T follicular helper cell (primary cell): ENCODE data around the gene RNPEPL1.
"Not testable (repeated sequence)": the region's sequence is repeated elsewhere in the genome, so short reads cannot be mapped to it uniquely, and the experiment has no call there.

Experiments
- DNase-seq: peaks from one replicate; pipeline ENCODE4 v3.0.0-alpha.2; 2020; ENCODE audit warnings: low read depth

The RNPEPL1 gene

DNA sequence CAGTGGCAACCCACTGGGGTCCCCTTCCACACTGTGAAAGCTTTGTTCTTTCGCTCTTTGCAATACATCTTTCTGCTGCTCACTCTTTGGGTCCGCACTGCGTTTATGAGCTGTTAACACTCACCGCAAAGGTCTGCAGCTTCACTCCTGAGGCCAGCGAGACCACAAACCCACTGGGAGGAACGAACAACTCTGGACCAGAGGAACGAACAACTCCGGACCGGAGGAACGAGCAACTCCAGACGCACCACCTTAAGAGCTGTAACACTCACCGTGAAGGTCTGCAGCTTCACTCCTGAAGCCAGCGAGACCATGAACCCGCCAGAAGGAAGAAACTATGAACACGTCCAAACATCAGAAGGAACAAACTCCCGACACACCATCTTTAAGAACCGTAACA lies 29.2 kb upstream of the RNPEPL1 start:
- not testable (repeated sequence) for DNase-seq

DNA sequence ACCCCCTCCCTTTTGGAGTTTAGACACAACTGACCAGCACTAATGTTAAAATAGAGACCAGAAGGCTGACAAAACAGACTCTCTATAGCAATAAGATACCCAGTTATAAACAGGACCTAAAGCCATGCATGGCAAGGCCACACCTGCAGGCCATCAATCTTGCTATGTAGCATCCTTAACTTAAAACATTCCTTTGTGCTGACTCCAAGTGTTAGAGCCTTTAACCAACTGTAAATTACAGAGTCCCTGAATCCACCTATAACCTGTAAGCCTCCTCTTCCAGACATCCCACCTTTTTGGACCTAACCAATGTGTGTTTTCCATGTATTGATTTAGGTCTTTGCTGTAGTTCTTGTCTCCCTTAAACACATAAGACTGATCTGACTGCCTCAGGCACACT lies 28.4 kb upstream of the RNPEPL1 start:
- DNase-seq, result no peak

DNA sequence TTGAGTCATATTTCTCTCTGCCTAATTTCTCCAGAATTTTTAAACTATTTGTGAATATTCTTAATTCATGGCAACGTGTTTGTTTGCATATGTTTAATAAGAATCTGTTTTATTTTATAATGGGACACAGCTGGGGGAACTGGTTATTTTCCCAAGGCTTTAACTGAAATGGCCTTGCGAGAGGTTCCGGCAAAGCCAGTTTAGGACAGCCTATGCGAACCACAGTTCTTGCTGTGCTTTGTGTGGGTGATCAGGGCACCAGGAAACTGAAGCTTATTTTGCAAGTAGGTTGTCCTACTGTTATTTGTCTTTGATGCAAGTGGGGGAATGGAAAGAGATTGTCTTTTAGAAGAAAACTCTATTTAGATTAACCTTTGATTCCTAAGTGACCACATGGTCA lies 17.0 kb upstream of the RNPEPL1 start:
- DNase-seq, result no peak

DNA sequence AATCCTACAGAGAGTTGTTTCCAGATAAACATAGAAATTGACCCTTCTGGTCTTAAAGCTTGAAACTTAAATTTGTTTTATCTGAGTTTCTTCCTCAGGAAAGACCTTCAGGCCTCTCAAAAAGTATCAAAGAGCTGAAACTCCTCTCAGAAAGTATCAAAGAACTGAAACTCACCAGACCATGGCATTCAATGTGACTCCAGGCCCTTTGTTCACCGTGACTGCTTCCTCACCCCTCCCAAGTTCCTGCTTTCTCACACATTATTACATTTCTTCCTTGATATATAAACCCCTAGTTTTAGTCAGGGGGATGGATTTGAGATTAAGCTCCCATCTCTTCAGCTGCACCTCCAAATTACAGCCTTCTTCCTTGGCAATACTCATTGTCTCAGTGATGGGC lies 16.5 kb upstream of the RNPEPL1 start:
- no peak for DNase-seq

DNA sequence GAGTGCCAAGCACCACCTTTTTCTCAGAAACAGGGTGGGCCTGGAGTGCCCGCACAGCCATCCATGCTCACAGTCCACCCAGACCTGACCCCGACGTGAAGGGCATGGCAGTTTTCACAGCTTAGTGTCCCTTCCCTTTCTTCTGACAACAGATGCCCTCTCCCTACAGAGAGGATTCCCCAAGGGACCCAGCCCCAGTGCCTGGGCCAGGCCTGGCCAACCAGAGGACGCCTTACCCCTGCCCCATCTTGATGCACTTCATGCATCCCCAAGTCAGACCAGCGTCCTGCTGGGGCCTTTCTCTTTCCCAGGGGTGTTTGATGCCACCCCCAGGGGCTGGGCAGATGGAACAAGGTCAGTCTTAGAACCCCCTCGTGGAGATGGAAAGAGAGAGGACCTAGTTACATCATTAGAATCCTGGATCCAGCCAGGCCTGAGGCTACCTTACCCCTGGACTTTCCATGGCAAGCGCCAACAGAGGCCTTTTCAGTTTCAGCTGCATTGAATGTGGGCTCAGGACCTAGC lies 14.3 kb upstream of the RNPEPL1 start:
- no peak for DNase-seq

DNA sequence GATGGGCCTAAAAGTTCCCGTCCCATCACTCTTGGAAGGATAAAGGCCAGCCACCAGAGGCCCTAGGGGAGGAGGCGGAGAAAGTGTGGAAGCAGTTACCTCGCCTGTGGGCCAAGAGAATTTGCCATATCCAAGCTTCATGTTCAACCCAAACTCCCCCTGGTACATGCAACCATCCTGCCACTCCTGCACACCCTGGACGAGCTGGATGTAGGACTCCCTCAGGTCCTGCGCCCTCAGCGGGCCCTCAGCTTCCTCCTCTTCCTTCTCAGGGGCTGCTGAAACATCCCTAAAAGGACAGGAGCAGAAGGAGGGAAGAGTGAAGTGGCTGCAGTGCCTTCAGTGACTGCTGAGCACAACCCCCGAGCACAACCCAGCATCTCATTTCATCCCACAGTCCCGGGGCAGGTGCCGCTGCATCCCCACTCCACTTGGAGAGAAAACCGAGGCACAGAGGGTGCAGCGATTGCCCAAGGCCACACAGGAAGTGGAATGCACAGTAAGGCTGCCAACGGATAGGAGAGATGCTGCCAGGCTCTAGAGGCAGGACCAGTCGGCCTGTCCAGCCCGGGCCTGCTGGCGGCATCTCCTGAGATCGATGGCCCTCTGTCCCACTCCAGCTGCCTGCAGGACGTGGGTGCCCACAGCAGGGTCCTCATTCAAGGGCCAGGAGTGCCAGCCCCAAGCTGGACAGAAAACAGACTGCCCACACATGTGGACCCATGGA lies 13.4 kb upstream of the RNPEPL1 start:
- DNase-seq, result no peak

DNA sequence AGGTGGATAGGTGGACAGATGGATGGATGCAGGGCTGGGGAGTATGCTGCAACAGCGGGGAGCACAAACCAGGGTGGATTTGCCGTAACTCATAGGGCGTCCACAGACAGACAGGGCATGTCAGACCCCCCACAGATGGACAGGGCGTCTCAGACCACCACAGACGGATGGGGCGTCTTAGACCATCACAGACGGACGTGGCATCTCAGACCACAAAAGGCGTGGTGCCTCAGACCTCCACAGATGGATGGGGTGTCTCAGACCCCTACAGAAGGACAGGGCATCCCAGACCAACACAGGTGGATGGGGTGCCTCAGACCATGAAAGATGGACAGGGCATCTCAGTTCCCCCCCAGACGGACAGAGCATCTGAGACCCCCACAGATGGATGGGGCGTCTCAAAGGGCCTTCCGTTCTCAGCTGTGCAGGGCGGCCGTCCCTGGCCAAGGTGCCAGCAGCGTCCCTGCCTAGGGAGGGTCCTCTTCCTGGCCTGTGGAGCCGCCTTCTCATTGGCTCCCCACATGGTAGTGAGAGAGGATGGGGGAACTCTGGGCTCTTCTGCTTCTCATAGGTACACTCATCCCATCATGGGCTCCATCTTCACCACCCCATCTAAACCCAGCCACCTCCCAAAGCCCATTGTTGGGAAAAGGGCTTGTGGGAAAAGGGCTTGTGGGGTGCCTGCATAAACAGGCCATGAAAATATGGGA lies 12.6 kb upstream of the RNPEPL1 start:
- no peak for DNase-seq

DNA sequence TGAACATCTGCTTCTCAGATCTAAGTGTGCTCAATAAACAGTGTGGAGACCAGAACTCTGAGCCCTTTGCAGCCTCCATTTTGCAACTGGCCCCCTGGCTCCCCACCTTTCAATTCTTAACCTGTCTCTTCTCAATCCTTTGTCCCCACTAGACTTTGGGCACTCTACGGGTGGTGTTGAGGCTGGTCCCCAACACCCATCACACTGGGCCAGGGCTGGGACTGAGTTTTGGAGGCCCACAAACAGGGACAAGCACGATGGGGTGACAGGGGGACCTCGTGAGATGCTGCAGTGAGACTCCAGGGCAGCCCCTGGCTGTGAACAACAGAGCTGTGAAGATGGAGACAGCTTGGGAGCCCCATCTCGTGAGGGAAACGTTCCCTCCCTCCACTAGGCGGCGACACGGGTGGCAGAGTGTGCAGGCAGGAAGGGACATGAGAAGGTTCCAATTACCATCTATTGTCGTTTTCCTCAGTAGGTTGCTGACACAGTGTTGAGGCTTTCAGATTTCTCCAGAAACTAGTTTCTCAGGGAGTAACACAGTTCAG lies 11.7 kb upstream of the RNPEPL1 start:
- DNase-seq, result peak; percentile 58

DNA sequence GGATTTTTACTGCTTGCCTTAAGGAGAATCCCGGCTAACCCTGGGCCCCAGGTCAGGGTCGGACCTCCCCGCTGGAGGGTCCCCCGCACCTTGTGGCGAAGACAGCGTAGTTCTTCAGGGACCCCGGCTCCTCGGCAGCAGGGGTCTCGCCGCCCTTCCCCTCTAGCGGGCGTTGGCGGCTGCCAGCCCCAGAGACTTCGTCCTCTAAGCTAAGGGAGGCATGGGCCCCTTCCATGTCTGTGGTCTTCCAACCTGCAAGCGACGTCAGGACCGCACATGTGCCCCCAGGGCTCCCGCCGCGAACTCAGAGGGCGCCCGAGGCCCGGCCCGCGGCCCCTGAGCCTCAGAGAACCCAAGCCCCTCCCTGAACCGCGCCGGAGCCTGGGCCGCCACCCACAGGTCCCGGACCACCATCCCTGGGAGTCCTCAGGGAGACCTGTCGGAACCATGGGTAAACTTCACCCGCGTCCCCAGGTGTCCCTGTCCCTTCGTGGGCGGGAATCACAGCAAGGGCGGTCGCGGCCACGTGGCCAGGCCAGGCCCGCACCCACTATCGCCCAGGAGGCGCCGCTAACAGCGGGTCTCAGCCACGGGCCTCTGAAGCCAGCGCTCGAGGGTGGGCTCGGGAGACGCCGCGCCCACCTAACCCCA lies 11.1 kb upstream of the RNPEPL1 start:
- DNase-seq, result no peak

DNA sequence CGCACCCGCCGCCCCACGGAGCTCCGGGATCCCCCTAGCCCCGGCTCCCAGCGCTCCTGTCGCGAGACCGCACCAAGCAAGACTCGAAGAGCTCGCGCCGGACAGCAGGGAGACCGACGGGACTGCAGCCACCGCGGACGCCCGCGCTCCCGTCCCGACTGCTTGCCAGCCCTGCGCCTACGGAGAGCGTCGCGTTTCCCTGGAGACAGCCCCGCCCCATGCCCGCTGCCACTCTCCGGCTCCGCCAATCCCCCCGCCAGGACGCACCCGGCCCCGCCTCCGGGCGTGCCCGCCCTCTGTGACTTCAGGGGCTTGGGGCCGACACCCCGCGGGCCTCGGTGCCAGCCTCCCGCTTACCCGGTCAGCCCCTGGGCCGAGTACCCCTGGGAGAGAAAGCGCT lies 10.5 kb upstream of the RNPEPL1 start, which contains the start of gene ANKMY1:
Gene ANKMY1 (minus strand): TSS at position 181 of the 400 bp plus-strand sequence. CDS start 653 bp downstream, outside the sequence.
- peak; percentile 48 for DNase-seq

DNA sequence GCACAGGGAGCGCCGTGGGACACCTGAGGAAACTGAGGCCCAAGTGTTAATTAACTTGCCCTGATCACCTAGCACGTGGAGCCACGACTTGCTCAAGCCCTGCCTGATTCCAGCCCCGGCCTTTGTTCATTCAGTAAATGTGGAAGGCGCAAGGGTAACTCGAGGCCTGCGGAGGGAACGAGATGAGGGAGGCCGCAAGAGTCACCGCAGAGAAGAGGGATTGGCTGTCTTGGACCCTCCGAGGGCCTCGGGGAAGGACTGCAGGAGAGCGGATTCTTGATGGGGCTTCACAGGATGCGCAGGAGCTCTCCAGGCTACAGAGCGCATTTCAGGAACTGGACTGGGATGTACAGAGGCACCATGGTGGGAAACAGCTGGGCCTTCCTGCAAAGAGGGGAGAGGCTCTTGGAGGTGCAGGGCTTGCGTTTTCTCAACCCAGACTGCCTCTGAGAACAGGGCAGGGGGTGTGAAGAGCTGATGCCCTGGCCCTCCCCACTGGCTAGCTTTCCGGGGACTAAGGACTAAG lies 10.0 kb upstream of the RNPEPL1 start:
- no peak for DNase-seq

DNA sequence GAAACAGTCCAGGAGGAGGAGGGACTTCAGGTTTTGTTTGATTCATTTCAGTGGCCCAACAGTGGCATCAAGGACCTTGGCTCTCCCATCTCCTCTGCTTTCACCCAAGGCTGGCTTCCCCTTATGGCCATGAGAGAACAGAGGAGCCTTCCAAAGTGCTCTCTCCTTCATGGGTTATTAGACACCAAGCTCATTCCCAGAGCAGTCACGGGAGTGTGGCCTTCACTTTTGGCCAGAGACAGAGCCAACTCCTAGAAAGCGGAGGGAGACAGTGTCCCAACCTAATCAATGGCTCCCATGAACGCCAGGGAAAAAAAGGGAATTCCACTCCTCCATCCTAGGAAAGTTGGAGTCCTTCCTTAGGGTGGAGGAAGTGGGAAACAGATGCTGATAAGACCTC lies 9.0 kb upstream of the RNPEPL1 start:
- no peak for DNase-seq

DNA sequence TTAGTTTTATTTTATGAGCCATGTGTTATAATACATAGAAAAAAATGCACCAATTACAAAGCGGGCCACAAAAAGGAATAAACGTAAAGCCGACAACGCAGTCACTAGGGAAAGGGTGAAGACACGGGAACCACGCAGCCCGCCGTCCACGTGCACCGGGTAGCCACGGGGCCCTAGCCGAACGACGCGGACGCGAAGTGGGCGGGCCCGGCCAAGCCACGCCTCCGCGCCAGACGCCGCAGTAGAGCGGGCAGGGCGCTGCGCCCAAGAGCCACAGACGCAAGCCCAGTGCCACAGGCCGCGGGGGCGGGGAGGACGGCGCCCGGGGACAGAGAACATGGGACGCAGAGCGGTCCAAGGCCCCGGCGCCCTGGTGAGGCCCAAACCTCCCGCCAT lies 8.2 kb upstream of the RNPEPL1 start, which contains the start of gene DUSP28:
Gene DUSP28 (plus strand): TSS at position 274 of the 396 bp plus-strand sequence. CDS start 328 bp downstream, outside the sequence.
- peak; percentile 79 for DNase-seq

DNA sequence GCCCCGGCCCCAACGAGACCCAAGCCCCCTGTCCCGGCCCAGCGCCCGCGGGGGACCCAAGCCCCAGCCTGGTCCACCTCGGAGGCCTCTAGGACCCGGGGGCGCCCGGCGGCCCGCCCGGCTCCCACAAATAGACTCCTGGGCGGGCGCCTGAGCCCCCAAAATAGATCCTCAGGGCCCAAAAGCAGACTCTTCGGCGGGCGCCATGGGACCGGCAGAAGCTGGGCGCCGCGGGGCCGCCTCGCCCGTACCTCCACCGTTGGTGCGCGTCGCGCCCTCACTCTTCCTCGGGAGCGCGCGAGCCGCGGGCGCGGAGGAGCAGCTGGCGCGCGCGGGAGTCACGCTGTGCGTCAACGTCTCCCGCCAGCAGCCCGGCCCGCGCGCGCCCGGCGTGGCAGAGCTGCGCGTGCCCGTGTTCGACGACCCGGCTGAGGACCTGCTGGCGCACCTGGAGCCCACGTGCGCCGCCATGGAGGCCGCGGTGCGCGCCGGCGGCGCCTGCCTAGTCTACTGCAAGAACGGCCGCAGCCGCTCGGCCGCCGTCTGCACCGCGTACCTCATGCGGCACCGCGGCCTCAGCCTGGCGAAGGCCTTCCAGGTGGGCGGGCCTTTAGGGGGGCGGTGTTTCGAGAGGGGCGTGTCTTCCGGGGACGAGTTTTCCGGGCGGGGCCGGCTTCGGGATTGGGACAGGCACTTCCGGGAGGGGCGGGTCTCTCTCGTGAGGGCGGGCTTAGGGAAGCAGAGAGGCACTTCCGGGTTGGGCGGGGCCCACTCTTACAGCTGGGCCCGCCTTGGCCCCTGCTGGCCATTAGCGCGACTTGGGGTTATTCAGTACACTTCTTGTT lies 7.6 kb upstream of the RNPEPL1 start:
- DNase-seq, result peak; percentile 99

DNA sequence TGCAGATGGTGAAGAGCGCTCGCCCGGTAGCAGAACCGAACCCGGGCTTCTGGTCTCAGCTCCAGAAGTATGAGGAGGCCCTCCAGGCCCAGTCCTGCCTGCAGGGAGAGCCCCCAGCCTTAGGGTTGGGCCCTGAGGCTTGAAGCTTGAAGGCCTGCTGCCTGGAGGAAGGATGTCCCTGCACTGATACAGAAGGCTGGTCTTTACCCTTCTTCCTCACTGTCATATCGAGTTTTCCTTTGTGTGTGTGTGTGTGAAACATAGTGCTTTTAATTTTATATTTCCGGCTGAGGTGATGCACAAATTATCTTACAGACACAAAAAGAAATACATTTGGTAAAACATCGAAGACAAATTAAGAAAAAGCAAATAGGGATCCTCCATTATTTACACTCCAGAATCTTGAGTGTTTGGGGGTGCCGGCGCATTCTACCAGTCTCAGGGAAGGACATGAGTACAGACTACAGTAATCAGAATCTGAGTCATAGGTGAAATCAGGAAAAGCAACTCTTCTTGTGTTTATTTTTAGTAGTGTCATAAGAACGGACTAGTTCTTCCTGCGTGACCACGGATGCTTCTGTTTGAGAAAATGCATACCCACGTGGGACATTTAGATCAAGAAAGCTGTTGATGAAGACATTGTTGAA lies 6.8 kb upstream of the RNPEPL1 start:
- DNase-seq, result no peak

DNA sequence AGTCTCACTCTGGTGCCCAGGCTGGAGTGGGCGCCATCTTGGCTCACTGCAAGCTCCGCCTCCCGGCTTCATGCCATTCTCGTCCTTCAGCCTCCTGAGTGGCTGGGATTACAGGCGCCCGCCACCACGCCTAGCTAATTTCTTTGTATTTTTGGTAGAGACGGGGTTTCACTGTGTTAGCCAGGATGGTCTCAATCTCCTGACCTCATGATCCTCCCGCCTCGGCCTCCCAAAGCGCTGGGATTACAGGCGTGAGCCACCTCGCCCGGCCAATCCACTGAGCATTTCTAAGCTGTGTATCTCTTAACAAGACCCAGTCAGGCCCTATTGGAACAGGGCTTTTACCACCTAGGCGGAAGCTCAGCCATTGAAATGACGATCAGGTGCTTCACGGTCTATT lies 5.1 kb upstream of the RNPEPL1 start:
- not testable (repeated sequence) for DNase-seq

DNA sequence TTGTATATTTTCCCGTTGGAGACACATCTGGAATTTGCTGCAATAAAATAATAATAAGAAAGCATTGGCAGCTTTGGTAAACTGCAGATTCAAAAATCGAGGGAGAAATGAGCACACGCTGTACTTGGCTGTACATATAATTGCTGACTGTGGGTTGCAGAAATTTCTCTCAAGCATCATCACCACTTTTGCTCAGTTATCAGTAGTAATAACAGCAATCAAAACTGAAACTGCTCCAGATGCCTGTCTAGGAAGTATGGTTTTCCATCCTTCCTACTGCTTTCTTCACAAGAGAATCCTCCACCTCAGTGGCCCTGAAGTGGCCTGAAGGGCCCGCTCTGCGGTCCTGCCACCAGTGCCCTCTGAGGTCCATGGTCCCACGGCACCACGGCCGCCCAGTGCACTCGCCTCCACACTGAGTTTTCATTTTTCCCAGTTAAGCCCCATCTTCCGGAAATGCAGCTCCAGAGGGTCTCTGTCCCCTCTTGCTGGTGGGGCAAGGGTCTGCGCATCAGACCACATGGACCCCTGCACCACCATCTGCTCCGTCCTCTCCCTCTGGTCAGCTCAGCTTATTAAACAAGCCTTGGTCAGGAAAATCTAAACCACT lies 4.2 kb upstream of the RNPEPL1 start:
- no peak for DNase-seq

DNA sequence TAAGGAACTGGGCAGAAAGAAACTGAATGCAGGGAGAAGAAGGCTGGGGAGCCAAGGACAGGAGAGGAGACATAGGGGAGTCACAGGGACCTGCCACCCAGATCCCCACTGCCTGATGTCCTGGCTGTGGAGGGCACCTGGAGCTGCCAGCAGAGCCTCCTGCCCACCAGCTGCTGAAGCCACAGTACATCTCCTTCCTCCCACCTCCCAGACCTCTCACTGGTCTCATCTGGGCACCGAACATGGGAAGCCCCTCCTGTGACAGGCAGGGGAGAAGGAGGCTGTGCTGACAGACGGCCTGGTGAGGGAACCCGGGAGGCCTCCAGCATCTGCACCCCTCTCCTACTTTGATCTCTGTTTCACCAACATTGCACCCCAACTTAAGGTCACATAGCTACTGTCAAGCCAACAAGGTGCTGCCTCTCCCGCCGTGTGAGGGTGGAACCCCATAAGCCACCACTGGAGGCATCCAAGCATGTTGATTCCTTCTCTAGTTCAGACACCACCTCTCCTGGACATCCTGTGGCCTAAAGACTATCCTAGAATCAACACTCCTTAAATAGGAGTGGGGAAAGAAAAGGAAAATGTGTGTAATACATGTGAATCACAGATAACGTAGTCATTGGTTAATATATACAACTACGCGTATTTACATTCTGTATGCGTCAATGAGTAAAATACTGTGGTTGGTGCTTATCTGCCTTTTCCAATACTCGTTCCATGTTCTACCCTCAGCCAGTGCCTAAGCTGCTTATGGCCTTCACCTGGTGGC lies 3.5 kb upstream of the RNPEPL1 start:
- DNase-seq, result peak; percentile 33
